ENCODE measurements around the gene FHOD3.

GRCh38 chr18:36454245-36454644 lies 156.7 kb downstream of the FHOD3 start:
- TF ChIP-seq EZH2 (IDR thresholded peaks at IDR 0.05; ENCODE audit: low read depth, low read length, severe bottlenecking) = no peak
- no peak for TF ChIP-seq CHD7 (IDR thresholded peaks at IDR 0.05; ENCODE audit: insufficient replicate concordance, low read length)
- TF ChIP-seq RNF2 (IDR thresholded peaks at IDR 0.05; ENCODE audit: borderline replicate concordance, low read depth, low read length, missing control alignments, poor library complexity, severe bottlenecking) = no peak
- TF ChIP-seq, protein P1, sequence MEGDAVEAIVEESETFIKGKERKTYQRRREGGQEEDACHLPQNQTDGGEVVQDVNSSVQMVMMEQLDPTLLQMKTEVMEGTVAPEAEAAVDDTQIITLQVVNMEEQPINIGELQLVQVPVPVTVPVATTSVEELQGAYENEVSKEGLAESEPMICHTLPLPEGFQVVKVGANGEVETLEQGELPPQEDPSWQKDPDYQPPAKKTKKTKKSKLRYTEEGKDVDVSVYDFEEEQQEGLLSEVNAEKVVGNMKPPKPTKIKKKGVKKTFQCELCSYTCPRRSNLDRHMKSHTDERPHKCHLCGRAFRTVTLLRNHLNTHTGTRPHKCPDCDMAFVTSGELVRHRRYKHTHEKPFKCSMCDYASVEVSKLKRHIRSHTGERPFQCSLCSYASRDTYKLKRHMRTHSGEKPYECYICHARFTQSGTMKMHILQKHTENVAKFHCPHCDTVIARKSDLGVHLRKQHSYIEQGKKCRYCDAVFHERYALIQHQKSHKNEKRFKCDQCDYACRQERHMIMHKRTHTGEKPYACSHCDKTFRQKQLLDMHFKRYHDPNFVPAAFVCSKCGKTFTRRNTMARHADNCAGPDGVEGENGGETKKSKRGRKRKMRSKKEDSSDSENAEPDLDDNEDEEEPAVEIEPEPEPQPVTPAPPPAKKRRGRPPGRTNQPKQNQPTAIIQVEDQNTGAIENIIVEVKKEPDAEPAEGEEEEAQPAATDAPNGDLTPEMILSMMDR (IDR thresholded peaks at IDR 0.05; ENCODE audit: control extremely low read depth in 1 of 3, insufficient read depth in 1 of 3, low read depth in 1 of 3, low read length in 3 of 3) = no peak
- TF ChIP-seq GABPA (IDR thresholded peaks at IDR 0.05; ENCODE audit: borderline replicate concordance, insufficient read depth, low read length) = no peak
- no peak for TF ChIP-seq CHD2 (IDR thresholded peaks at IDR 0.05; ENCODE audit: low read length)
- TF ChIP-seq RBBP5 (IDR thresholded peaks at IDR 0.05; ENCODE audit: borderline replicate concordance, low read depth, low read length) = no peak
- no peak for TF ChIP-seq POLR2A (IDR thresholded peaks at IDR 0.05; ENCODE audit: control extremely low read depth in 1 of 2, low read depth in 2 of 2, low read length in 2 of 2)
- no peak for TF ChIP-seq SP1 (IDR thresholded peaks at IDR 0.05; ENCODE audit: low read depth, low read length)
